ENCODE measurements around the gene PRDM1.

PRDM1 gene

GRCh38 chr6:106070636-106071035, 15.5 kb upstream of the PRDM1 start:
- H3K27me3 ChIP-seq (ENCODE audit: insufficient read depth, low read depth, severe bottlenecking) = no peaks in the 10 kb centered on the region
- no peak overlapping the region for H3K27ac ChIP-seq
- H3K36me3 ChIP-seq = peaks cover 12% of the 10 kb centered on the region
- no peak overlapping the region for H3K4me3 ChIP-seq (ENCODE audit: low read depth, low read length)
- H3K9me3 ChIP-seq (ENCODE audit: severe bottlenecking) = no peaks in the 10 kb centered on the region
- TF ChIP-seq CTCF (IDR thresholded peaks at IDR 0.05; ENCODE audit: low read depth, low read length) = no peak
- no peak for DNase-seq

GRCh38 chr6:106072501-106073090, 13.5 kb upstream of the PRDM1 start:
- TF ChIP-seq CTCF (IDR thresholded peaks at IDR 0.05; ENCODE audit: low read depth, low read length) = peak; percentile 10; the same call in 1 of the 2 replicates
- no peak overlapping the region for H3K4me3 ChIP-seq (ENCODE audit: low read depth, low read length)
- DNase-seq = no peak
- no peaks in the 10 kb centered on the region for H3K9me3 ChIP-seq (ENCODE audit: severe bottlenecking)
- no peaks in the 10 kb centered on the region for H3K27me3 ChIP-seq (ENCODE audit: insufficient read depth, low read depth, severe bottlenecking)
- peaks cover 23% of the 10 kb centered on the region for H3K36me3 ChIP-seq
- H3K27ac ChIP-seq = no peak overlapping the region

GRCh38 chr6:106074146-106074545, 12.0 kb upstream of the PRDM1 start:
- no peaks in the 10 kb centered on the region for H3K27me3 ChIP-seq (ENCODE audit: insufficient read depth, low read depth, severe bottlenecking)
- H3K9me3 ChIP-seq (ENCODE audit: severe bottlenecking) = no peaks in the 10 kb centered on the region
- peaks cover 22% of the 10 kb centered on the region for H3K36me3 ChIP-seq
- H3K4me3 ChIP-seq (ENCODE audit: low read depth, low read length) = no peak overlapping the region
- no peak overlapping the region for H3K27ac ChIP-seq
- no peak for TF ChIP-seq CTCF (IDR thresholded peaks at IDR 0.05; ENCODE audit: low read depth, low read length)
- no peak for DNase-seq

GRCh38 chr6:106076139-106076538, 10.0 kb upstream of the PRDM1 start:
- no peaks in the 10 kb centered on the region for H3K27me3 ChIP-seq (ENCODE audit: insufficient read depth, low read depth, severe bottlenecking)
- no peak for DNase-seq
- H3K9me3 ChIP-seq (ENCODE audit: severe bottlenecking) = no peaks in the 10 kb centered on the region
- no peak for TF ChIP-seq CTCF (IDR thresholded peaks at IDR 0.05; ENCODE audit: low read depth, low read length)
- peaks cover 25% of the 10 kb centered on the region for H3K36me3 ChIP-seq
- no peak overlapping the region for H3K4me3 ChIP-seq (ENCODE audit: low read depth, low read length)
- no peak overlapping the region; the same call in 1 of the 2 replicates for H3K27ac ChIP-seq

GRCh38 chr6:106077170-106077569, 9.0 kb upstream of the PRDM1 start:
- H3K9me3 ChIP-seq (ENCODE audit: severe bottlenecking) = no peaks in the 10 kb centered on the region
- H3K27ac ChIP-seq = peak overlapping the region; percentile 51
- no peak for TF ChIP-seq CTCF (IDR thresholded peaks at IDR 0.05; ENCODE audit: low read depth, low read length)
- H3K36me3 ChIP-seq = peaks cover 27% of the 10 kb centered on the region
- H3K4me3 ChIP-seq (ENCODE audit: low read depth, low read length) = no peak overlapping the region
- DNase-seq = no peak
- no peaks in the 10 kb centered on the region for H3K27me3 ChIP-seq (ENCODE audit: insufficient read depth, low read depth, severe bottlenecking)

GRCh38 chr6:106077881-106078280, 8.3 kb upstream of the PRDM1 start:
- H3K36me3 ChIP-seq = peaks cover 25% of the 10 kb centered on the region
- H3K9me3 ChIP-seq (ENCODE audit: severe bottlenecking) = no peaks in the 10 kb centered on the region
- H3K27ac ChIP-seq = peak overlapping the region; percentile 51
- no peak for DNase-seq
- TF ChIP-seq CTCF (IDR thresholded peaks at IDR 0.05; ENCODE audit: low read depth, low read length) = no peak
- H3K27me3 ChIP-seq (ENCODE audit: insufficient read depth, low read depth, severe bottlenecking) = no peaks in the 10 kb centered on the region
- H3K4me3 ChIP-seq (ENCODE audit: low read depth, low read length) = no peak overlapping the region

Measured in WERI-Rb-1 (cell line).